GM20000 (cell line): Measurements from ENCODE around the gene ETV3.

ENCODE experiments used
- DNase-seq: peaks from one replicate; pipeline ENCODE4 v3.0.0; 2012; ENCODE audit warnings: low spot score
- CTCF ChIP-seq: IDR thresholded peaks from 2 replicates; pipeline ENCODE4 v1.5.1; 2012; ENCODE audit warnings: mild to moderate bottlenecking, control low read depth; ENCODE audit errors: extremely low read depth, missing control alignments

Gene ETV3

GRCh38 chr1:157090771-157091170, 47.4 kb downstream of the ETV3 start:
- no peak for TF ChIP-seq CTCF
- DNase-seq = no peak

DNA sequence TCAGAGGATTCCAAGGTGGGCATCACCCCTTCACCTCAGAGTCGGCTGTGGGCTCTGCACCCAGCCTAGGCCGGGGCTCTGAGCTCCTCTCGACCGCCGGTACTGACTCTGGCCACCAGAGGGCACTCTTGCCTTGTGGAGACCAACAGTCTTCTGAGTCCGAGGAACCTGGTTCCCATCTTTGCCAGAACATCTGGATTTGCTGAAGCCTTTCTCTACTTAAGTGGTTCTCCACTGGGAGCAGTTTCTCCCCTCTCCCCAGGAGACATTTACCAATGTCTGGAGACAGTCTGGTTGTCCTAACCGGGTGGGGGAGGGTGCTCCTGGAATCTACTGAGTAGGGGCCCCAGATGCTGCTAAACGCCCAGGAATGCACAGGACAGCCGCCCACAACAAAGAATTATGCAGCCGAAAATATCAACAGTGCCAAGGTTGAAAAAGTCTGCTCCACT, 48.0 kb downstream of the ETV3 start:
- TF ChIP-seq CTCF = peak; percentile 87

DNA sequence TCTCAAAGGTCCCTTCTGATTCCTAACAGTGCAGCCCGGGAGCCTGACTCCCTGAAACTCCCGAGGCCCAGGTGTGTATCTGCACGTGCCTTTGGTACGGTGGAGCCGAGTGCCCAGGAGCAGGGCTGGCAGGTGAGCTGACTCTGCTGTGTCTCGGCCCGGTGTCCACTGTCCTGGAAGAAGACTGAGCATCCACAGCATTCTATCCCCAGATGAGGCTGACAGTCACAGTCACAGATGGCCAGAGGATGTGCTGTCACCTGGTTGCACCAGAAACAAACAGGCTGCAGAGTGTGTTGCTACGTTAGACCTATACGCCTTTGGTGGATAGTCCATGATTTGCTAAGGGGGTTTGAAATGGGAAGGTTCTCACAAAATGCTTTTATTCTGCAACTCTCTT, 48.4 kb downstream of the ETV3 start:
- no peak for DNase-seq

More for the DNA sequence above, 48.0 kb downstream of the ETV3 start:
- peak; percentile 86 for DNase-seq

DNA sequence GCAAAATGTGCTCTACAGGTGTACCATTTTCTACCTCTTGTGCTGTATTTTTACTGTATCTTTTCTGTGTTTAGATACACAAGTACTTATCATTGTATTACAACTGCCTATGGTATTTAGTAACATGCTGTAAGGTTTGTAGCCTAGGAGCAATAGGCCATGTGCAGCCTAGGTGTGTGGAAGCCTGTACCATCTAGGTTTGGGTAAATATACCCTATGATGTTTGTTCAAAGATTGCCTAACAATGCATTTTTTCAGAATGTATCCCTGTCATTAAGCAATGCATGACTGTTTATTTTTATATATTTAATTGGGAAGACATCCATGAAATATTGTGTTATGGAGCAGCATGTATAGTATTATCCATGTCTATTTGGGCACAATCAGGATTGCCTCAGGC, 49.6 kb downstream of the ETV3 start:
- TF ChIP-seq CTCF = no peak
- no peak for DNase-seq

More for the DNA sequence above, 48.4 kb downstream of the ETV3 start:
- TF ChIP-seq CTCF = no peak

- DNase-seq = no peak
- TF ChIP-seq CTCF = no peak
Observed at GRCh38 chr1:157087030-157087429, 51.2 kb downstream of the ETV3 start.

DNA sequence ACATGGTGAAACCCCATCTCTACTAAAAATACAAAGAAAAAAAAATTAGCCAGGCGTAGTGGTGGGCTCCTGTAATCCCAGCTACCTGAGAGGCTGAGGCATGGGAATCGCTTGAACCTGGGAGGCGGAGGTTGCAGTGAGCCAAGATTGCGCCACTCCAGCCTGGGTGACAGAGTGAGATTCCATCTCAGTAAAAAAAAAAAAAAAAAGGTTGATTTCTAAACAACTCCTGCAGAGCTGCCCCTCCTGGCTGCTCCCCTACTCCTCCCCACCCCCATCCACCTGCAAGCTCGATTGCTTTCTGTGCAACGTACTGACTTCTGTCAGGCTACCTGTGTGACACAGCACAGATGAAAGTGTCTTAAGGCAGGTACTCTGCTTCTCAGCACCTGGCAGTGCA, 51.9 kb downstream of the ETV3 start:
- no peak for TF ChIP-seq CTCF
- no peak for DNase-seq

DNA sequence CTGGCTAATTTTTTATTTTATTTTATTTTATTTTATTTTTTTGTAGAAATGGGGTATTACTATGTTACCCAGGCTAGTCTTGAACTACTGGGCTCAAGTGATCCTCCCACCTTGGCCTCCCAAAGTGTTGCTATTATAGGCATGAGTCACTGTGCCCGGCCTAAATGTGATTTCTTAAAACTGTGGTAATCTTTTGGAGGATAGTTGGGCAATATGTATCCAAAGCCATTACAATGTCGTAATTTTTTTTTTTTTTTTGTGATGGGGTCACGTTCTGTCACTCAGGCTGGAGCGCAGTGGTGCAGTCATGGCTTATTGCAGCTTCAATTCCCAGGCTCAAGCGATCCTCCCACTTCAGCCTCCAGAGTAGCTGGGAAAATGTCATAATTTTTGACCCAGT, 52.8 kb downstream of the ETV3 start:
- DNase-seq = no peak
- no peak for TF ChIP-seq CTCF

DNA sequence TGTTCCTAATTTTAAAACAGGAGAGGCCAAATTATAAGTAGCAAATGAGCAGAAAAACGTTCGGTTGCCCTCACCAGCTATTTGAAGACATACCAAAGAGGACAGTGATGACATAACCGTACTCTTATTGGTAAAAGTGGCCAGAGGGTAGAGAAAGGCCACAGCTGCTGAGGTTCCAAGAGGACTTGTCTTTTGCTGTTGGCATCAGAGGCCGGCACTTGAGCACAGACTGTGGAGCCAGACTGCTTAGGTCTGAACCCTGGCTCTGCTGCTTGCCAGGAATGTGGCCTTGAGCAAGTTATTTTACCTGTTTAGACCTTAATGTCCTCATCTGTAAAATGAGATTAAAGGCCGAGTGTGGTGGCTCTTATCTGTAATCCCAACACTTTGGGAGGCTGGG, 53.5 kb downstream of the ETV3 start:
- TF ChIP-seq CTCF = no peak
- no peak for DNase-seq
